ENCODE measurements around the gene CAP2.
A peak's percentile ranks its signal among the peaks of the same experiment; 100 is the strongest.
"Not testable (repeated sequence)": the region's sequence is repeated elsewhere in the genome, so short reads cannot be mapped to it uniquely, and the experiment has no call there.

The CAP2 gene

DNA sequence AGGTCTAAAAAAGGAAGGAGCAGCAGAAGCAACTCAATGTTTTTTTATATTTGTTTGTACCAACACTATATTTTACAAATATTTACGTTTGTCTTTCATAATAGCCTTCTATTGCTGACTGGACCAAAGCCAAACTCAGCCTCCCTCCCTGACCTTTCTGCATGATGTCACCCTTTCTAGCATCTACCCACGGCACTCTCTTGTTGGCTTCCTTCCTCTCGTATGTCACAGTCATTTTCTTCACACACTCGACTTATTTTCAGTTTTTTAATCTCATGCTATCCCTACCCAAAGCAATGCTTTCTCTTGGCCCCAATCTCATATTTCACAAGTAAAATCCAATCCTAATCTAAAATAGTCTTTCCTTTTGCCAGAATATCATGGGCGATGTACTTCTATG lies 190.4 kb downstream of the CAP2 start:
- DNase-seq (ENCODE audit: low read depth) = peak; percentile 64
- TF ChIP-seq, protein P1, sequence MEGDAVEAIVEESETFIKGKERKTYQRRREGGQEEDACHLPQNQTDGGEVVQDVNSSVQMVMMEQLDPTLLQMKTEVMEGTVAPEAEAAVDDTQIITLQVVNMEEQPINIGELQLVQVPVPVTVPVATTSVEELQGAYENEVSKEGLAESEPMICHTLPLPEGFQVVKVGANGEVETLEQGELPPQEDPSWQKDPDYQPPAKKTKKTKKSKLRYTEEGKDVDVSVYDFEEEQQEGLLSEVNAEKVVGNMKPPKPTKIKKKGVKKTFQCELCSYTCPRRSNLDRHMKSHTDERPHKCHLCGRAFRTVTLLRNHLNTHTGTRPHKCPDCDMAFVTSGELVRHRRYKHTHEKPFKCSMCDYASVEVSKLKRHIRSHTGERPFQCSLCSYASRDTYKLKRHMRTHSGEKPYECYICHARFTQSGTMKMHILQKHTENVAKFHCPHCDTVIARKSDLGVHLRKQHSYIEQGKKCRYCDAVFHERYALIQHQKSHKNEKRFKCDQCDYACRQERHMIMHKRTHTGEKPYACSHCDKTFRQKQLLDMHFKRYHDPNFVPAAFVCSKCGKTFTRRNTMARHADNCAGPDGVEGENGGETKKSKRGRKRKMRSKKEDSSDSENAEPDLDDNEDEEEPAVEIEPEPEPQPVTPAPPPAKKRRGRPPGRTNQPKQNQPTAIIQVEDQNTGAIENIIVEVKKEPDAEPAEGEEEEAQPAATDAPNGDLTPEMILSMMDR (IDR thresholded peaks at IDR 0.05; ENCODE audit: low read length, missing control alignments) = no peak

DNA sequence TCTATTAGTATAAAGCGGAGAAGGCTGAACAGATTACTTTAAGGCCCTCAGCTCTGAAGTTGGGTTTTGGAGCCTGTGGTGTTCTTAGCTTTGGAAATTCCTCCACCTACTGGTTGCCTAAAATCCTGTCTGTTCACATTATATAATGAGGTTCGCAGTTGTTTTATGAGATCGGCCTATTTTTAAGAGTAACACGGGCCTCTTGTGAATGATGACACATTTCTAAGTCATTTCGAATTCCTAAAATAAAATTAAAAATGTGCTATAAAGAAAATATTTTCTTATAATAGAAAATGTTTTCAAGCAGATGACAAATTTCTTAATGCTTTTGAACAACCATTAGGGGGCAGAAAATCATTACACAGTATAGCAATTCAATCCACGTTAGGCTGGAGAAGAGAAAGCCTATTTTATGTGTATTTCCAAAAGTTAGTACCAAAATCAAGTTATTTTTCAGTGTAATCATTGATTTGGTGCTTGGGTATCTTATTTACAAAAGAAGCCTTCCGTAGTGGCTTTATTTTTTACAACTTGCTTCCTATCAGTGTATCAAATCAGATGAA lies 190.9 kb downstream of the CAP2 start:
- peak; percentile 89 for DNase-seq (ENCODE audit: low read depth)
- H3K4me3 ChIP-seq (replicated peaks; ENCODE audit: low read depth, low read length) = no peak overlapping the region
- TF ChIP-seq, protein P1 (IDR thresholded peaks at IDR 0.05; ENCODE audit: low read length, missing control alignments) = peak; percentile 73

More for the DNA sequence above, 190.4 kb downstream of the CAP2 start:
- no peak overlapping the region for H3K4me3 ChIP-seq (replicated peaks; ENCODE audit: low read depth, low read length)

DNA sequence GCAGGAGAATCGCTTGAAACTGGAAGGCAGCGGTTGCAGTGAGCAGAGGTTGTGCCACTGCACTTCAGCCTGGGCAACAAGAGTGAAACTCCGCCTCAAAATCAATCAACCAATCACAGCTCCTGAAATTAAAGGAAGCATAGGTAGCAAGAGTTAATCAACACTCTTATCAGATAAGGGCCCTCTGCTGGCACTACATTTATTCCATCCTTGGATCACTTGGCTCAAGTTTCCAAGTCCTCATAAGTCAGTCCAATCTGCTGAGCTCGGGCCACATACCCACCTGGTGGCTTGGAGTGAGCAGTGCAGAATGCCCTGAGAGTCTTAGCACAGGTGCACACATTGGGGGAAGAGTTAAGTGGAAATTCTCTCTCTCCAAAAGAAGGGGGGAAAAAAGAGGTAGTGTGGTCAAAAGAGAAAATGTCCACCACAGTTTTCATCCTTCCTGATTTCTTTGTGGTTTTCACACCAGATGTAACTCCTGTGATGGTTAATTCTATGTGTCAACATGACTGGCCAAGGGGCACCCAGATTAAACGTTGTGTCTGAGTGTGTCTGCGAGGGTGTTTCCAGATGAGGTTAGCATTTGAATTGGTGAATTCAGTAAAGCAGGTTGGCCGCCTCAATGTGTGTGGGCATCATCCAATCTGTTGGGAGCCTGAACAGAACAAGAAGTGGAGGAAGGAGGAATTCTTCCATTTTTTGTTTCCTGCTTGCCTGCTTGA lies 192.5 kb downstream of the CAP2 start:
- no peak for DNase-seq (ENCODE audit: low read depth)
- H3K4me3 ChIP-seq (replicated peaks; ENCODE audit: low read depth, low read length) = no peak overlapping the region
- TF ChIP-seq, protein P1 (IDR thresholded peaks at IDR 0.05; ENCODE audit: low read length, missing control alignments) = peak; percentile 13

GRCh38 chr6:17586623-17587022 lies 193.2 kb downstream of the CAP2 start:
- DNase-seq (ENCODE audit: low read depth); H3K4me3 ChIP-seq (replicated peaks; ENCODE audit: low read depth, low read length): not testable (repeated sequence)

GRCh38 chr6:17588011-17588410 lies 194.6 kb downstream of the CAP2 start:
- no peak overlapping the region for H3K4me3 ChIP-seq (replicated peaks; ENCODE audit: low read depth, low read length)
- no peak for DNase-seq (ENCODE audit: low read depth)
- TF ChIP-seq, protein P1 (IDR thresholded peaks at IDR 0.05; ENCODE audit: low read length, missing control alignments) = no peak

DNA sequence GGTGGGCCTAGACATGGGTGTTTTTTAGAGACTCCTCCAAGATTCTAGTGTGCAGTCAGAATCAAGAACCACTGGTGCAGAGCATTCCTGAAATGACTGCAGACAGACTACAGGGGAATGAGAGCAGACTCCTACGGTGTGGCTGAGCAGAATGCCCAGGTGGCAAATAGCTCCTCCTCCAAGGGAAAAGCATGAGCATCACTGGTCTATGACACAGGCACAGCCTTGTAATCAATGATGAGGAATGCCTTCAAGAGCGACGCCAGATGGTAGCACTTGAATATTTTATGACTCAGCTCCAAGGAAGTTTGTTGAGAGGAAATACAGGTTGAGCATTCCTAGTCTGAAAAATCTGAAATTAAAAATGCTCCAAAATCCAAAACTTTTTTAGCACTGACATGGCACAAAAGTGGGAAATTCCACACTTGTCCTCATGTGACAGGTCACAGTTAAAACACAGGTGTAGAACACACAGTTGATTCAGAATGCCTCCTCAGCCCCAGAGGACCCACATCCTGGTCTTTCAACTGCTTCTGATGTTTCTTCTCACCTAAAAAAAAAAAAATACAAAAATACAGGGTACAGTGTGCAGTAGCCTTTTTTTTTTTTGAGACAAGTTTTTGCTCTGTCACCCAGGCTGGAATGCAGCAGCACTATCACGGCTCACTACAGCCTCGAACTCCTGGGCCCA lies 196.2 kb downstream of the CAP2 start:
- peak; percentile 81 for DNase-seq (ENCODE audit: low read depth)
- TF ChIP-seq, protein P1 (IDR thresholded peaks at IDR 0.05; ENCODE audit: low read length, missing control alignments) = peak; percentile 8
- no peak overlapping the region for H3K4me3 ChIP-seq (replicated peaks; ENCODE audit: low read depth, low read length)

- H3K4me3 ChIP-seq (replicated peaks; ENCODE audit: low read depth, low read length) = no peak overlapping the region
- peak; percentile 14 for DNase-seq (ENCODE audit: low read depth)
- TF ChIP-seq, protein P1 (IDR thresholded peaks at IDR 0.05; ENCODE audit: low read length, missing control alignments) = no peak
Measured at GRCh38 chr6:17591287-17591686, 197.9 kb downstream of the CAP2 start.
